ENCODE results near the gene HNF4A. TPM values are rescaled to one million over a fixed set of nuclear protein-coding genes. Genes with fewer than 3 reads are reported as not detected.

HNF4A gene
- total RNA-seq, 1 donor from 2014 or later, result 4.9 TPM

- DNase-seq (ENCODE audit: low read depth), result no peak
Observed at GRCh38 chr20:44405785-44406571, 50.5 kb downstream of the HNF4A start.

- no peak for DNase-seq (ENCODE audit: low read depth)
Observed at GRCh38 chr20:44406572-44407137, 51.2 kb downstream of the HNF4A start.

GRCh38 chr20:44407402-44408184 lies 52.1 kb downstream of the HNF4A start:
- DNase-seq (ENCODE audit: low read depth), result peak; percentile 76

GRCh38 chr20:44409132-44409600 lies 53.7 kb downstream of the HNF4A start:
- peak; percentile 55 for DNase-seq (ENCODE audit: low read depth)

- DNase-seq (ENCODE audit: low read depth), result no peak
Observed at GRCh38 chr20:44410583-44411019, 55.1 kb downstream of the HNF4A start.

- DNase-seq (ENCODE audit: low read depth), result no peak
Observed at GRCh38 chr20:44411020-44411756, 55.7 kb downstream of the HNF4A start.

- no peak for DNase-seq (ENCODE audit: low read depth)
Observed at GRCh38 chr20:44411757-44412401, 56.4 kb downstream of the HNF4A start.

GRCh38 chr20:44412402-44413144 lies 57.1 kb downstream of the HNF4A start:
- DNase-seq (ENCODE audit: low read depth), result no peak

- DNase-seq (ENCODE audit: low read depth), result no peak
Observed at GRCh38 chr20:44413575-44414345, 58.3 kb downstream of the HNF4A start.

GRCh38 chr20:44414346-44414714 lies 58.8 kb downstream of the HNF4A start:
- no peak for DNase-seq (ENCODE audit: low read depth)

- no peak for DNase-seq (ENCODE audit: low read depth)
Observed at GRCh38 chr20:44414808-44415207, 59.3 kb downstream of the HNF4A start.

GRCh38 chr20:44415833-44416715 lies 60.6 kb downstream of the HNF4A start:
- DNase-seq (ENCODE audit: low read depth), result no peak

- no peak for DNase-seq (ENCODE audit: low read depth)
Observed at GRCh38 chr20:44418069-44418905, 62.8 kb downstream of the HNF4A start.

- DNase-seq (ENCODE audit: low read depth), result no peak
Observed at GRCh38 chr20:44419131-44419844, 63.8 kb downstream of the HNF4A start.

GRCh38 chr20:44420497-44420896 lies 65.0 kb downstream of the HNF4A start:
- no peak for DNase-seq (ENCODE audit: low read depth)

- DNase-seq (ENCODE audit: low read depth), result peak; percentile 57
Observed at GRCh38 chr20:44422083-44422482, 66.6 kb downstream of the HNF4A start.

- DNase-seq (ENCODE audit: low read depth), result no peak
Observed at GRCh38 chr20:44423480-44423879, 68.0 kb downstream of the HNF4A start.

Measured in renal cortical epithelial cell (primary cell).